OCI-LY1 (cell line): ENCODE results near the gene DNAH7.

Experiments used
- EZH2 ChIP-seq: fragments of 200-600 bp; sonication (generic), shearing (Covaris generic); IDR thresholded peaks from 2 replicates; pipeline ENCODE4 v1.8.0; 2017; ENCODE audit warnings: borderline replicate concordance, mixed run types, mild to moderate bottlenecking, antibody characterized with exemption, low read length, moderate library complexity, mixed read lengths
- TF ChIP-seq, protein P1 (sequence below): fragments of 200-600 bp; sonication (generic), shearing (Covaris generic); IDR thresholded peaks from 2 replicates; pipeline ENCODE4 v1.5.1; 2017; ENCODE audit warnings: mild to moderate bottlenecking, antibody characterized with exemption, low read length, moderate library complexity, mixed read lengths

DNA sequence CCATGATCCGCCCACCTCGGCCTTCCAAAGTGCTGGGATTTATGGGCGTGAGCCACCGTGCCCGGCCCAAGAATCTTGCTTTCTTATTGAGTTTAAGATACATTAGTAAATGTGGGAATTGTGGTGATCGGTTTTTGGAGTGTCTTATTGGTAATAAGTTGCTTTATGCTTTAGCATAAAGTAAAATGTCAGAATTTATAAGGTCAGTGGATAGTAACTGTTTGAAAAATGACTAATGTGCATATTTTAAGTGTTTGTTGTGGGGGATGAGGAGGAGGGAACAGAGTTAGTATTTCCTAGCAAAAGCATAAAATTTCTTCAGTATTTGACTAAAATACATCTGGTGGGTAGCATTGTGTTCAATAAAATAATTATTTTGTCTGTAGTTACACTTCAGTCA lies 334.2 kb downstream of the DNAH7 start:
- TF ChIP-seq, protein P1, sequence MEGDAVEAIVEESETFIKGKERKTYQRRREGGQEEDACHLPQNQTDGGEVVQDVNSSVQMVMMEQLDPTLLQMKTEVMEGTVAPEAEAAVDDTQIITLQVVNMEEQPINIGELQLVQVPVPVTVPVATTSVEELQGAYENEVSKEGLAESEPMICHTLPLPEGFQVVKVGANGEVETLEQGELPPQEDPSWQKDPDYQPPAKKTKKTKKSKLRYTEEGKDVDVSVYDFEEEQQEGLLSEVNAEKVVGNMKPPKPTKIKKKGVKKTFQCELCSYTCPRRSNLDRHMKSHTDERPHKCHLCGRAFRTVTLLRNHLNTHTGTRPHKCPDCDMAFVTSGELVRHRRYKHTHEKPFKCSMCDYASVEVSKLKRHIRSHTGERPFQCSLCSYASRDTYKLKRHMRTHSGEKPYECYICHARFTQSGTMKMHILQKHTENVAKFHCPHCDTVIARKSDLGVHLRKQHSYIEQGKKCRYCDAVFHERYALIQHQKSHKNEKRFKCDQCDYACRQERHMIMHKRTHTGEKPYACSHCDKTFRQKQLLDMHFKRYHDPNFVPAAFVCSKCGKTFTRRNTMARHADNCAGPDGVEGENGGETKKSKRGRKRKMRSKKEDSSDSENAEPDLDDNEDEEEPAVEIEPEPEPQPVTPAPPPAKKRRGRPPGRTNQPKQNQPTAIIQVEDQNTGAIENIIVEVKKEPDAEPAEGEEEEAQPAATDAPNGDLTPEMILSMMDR: no peak
- TF ChIP-seq EZH2: no peak
